ENCODE results near the gene PRKN.

The PRKN gene

GRCh38 chr6:162704001-162704400 is 23.6 kb downstream of the PRKN start:
- H3K4me2 ChIP-seq (ENCODE audit: insufficient read depth, low read length): no peak overlapping the region
- TF ChIP-seq CTCF (IDR thresholded peaks at IDR 0.05; ENCODE audit: borderline replicate concordance, extremely low read depth, low read length, poor library complexity, severe bottlenecking) (no peak), EZH2 (IDR thresholded peaks at IDR 0.05; ENCODE audit: borderline replicate concordance, low read depth, low read length, severe bottlenecking) (no peak)
- ATAC-seq (ENCODE audit: insufficient read depth, low read depth): no peak
- no peaks in the 10 kb centered on the region for H3K79me2 ChIP-seq (ENCODE audit: insufficient read depth, low read length)
- no peak for DNase-seq
- H3K27ac ChIP-seq (ENCODE audit: low read length): no peak overlapping the region
- H3K4me1 ChIP-seq (ENCODE audit: insufficient read depth, low read length): no peaks in the 10 kb centered on the region
- no peaks in the 10 kb centered on the region for H3K27me3 ChIP-seq (ENCODE audit: insufficient read depth, low read length, poor library complexity)
- H4K20me1 ChIP-seq (ENCODE audit: insufficient read depth, low read length): no peaks in the 10 kb centered on the region
- H3K9ac ChIP-seq (ENCODE audit: low read depth, low read length): no peak overlapping the region
- H3K9me3 ChIP-seq (ENCODE audit: insufficient read depth, low read length, severe bottlenecking): no peaks in the 10 kb centered on the region
- H3K4me3 ChIP-seq (ENCODE audit: low read depth in 1 of 2, low read length in 2 of 2): no peak overlapping the region
- no peaks in the 10 kb centered on the region for H3K36me3 ChIP-seq (ENCODE audit: insufficient read depth, low read length)
- H2AFZ ChIP-seq (ENCODE audit: low read depth, low read length): no peak overlapping the region

DNA sequence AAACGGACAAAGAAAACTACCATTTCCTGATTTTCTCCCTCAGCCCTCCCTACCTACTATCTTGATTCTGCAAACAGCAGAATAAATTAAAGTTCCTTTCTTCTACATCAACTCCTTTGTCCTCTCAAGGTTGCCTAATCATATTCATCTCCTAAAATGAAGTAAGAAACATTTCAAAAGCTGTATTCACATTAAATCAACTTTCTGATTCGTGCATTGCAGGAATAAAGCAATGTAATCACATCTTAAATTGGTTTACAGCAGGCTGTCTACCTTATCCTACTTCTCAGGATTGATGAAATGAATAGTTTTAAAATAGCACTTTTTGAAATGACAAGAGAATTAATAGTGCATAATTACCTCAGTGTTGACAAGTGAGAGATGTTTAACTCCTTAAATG is 25.1 kb downstream of the PRKN start:
- no peaks in the 10 kb centered on the region for H3K9me3 ChIP-seq (ENCODE audit: insufficient read depth, low read length, severe bottlenecking)
- TF ChIP-seq EZH2 (IDR thresholded peaks at IDR 0.05; ENCODE audit: borderline replicate concordance, low read depth, low read length, severe bottlenecking): no peak
- no peak for TF ChIP-seq CTCF (IDR thresholded peaks at IDR 0.05; ENCODE audit: borderline replicate concordance, extremely low read depth, low read length, poor library complexity, severe bottlenecking)
- H3K36me3 ChIP-seq (ENCODE audit: insufficient read depth, low read length): no peaks in the 10 kb centered on the region
- H3K4me3 ChIP-seq (ENCODE audit: low read depth in 1 of 2, low read length in 2 of 2): no peak overlapping the region
- no peaks in the 10 kb centered on the region for H3K79me2 ChIP-seq (ENCODE audit: insufficient read depth, low read length)
- no peak for DNase-seq
- H3K4me1 ChIP-seq (ENCODE audit: insufficient read depth, low read length): no peaks in the 10 kb centered on the region
- no peaks in the 10 kb centered on the region for H4K20me1 ChIP-seq (ENCODE audit: insufficient read depth, low read length)
- H3K27ac ChIP-seq (ENCODE audit: low read length): no peak overlapping the region
- no peak overlapping the region for H2AFZ ChIP-seq (ENCODE audit: low read depth, low read length)
- no peaks in the 10 kb centered on the region for H3K27me3 ChIP-seq (ENCODE audit: insufficient read depth, low read length, poor library complexity)
- no peak overlapping the region for H3K9ac ChIP-seq (ENCODE audit: low read depth, low read length)
- ATAC-seq (ENCODE audit: insufficient read depth, low read depth): no peak
- H3K4me2 ChIP-seq (ENCODE audit: insufficient read depth, low read length): no peak overlapping the region

GRCh38 chr6:162701551-162701950 is 26.0 kb downstream of the PRKN start:
- Histone ChIP-seq H3K9ac (ENCODE audit: low read depth, low read length) (no peak overlapping the region), H3K27me3 (ENCODE audit: insufficient read depth, low read length, poor library complexity) (no peaks in the 10 kb centered on the region), H3K27ac (ENCODE audit: low read length) (no peak overlapping the region), H3K4me1 (ENCODE audit: insufficient read depth, low read length) (no peaks in the 10 kb centered on the region), H3K36me3 (ENCODE audit: insufficient read depth, low read length) (no peaks in the 10 kb centered on the region), H3K4me2 (ENCODE audit: insufficient read depth, low read length) (no peak overlapping the region), H3K9me3 (ENCODE audit: insufficient read depth, low read length, severe bottlenecking) (no peaks in the 10 kb centered on the region), H3K79me2 (ENCODE audit: insufficient read depth, low read length) (no peaks in the 10 kb centered on the region), H2AFZ (ENCODE audit: low read depth, low read length) (no peak overlapping the region), H4K20me1 (ENCODE audit: insufficient read depth, low read length) (no peaks in the 10 kb centered on the region), H3K4me3 (ENCODE audit: low read depth in 1 of 2, low read length in 2 of 2) (no peak overlapping the region)
- DNase-seq: no peak
- ATAC-seq (ENCODE audit: insufficient read depth, low read depth): no peak
- TF ChIP-seq CTCF (IDR thresholded peaks at IDR 0.05; ENCODE audit: borderline replicate concordance, extremely low read depth, low read length, poor library complexity, severe bottlenecking): no peak
- TF ChIP-seq EZH2 (IDR thresholded peaks at IDR 0.05; ENCODE audit: borderline replicate concordance, low read depth, low read length, severe bottlenecking): no peak

GRCh38 chr6:162700966-162701365 is 26.6 kb downstream of the PRKN start:
- Histone ChIP-seq H2AFZ (ENCODE audit: low read depth, low read length) (no peak overlapping the region), H3K36me3 (ENCODE audit: insufficient read depth, low read length) (no peaks in the 10 kb centered on the region), H4K20me1 (ENCODE audit: insufficient read depth, low read length) (no peaks in the 10 kb centered on the region), H3K4me1 (ENCODE audit: insufficient read depth, low read length) (no peaks in the 10 kb centered on the region), H3K9ac (ENCODE audit: low read depth, low read length) (no peak overlapping the region), H3K27ac (ENCODE audit: low read length) (no peak overlapping the region), H3K27me3 (ENCODE audit: insufficient read depth, low read length, poor library complexity) (no peaks in the 10 kb centered on the region), H3K4me2 (ENCODE audit: insufficient read depth, low read length) (no peak overlapping the region), H3K79me2 (ENCODE audit: insufficient read depth, low read length) (no peaks in the 10 kb centered on the region), H3K9me3 (ENCODE audit: insufficient read depth, low read length, severe bottlenecking) (no peaks in the 10 kb centered on the region), H3K4me3 (ENCODE audit: low read depth in 1 of 2, low read length in 2 of 2) (no peak overlapping the region)
- TF ChIP-seq EZH2 (IDR thresholded peaks at IDR 0.05; ENCODE audit: borderline replicate concordance, low read depth, low read length, severe bottlenecking) (no peak), CTCF (IDR thresholded peaks at IDR 0.05; ENCODE audit: borderline replicate concordance, extremely low read depth, low read length, poor library complexity, severe bottlenecking) (no peak)
- DNase-seq: no peak
- ATAC-seq (ENCODE audit: insufficient read depth, low read depth): no peak

Measured in DND-41 (cell line).